Panc1 (cell line): Measurements from ENCODE around the gene MFAP4. TPM values are rescaled to one million over a fixed set of nuclear protein-coding genes. Genes with fewer than 3 reads are reported as not detected.

Experiments used
- ATAC-seq: fragments of 200-7000 bp; cut with Tn5 transposase; 2 replicates; pipeline ENCODE4 v1.9.1; 2020; ENCODE audit warnings: mild to moderate bottlenecking, moderate library complexity
- BruUV-seq: library from RNA; stranded (reverse); fragments of 400-500 nt; replicated peaks from 2 replicates; lab custom pipeline; 2021; lab: Mats Ljungman, UMichigan
- CTCF ChIA-PET: fragments of 300-600 bp; sonication (Branson Sonifier 250); formaldehyde crosslinking; loops from one replicate; lab custom pipeline; 2022; ENCODE audit warnings: antibody characterized with exemption; lab: Charles Lee
- POLR2A ChIA-PET: fragments of 300-600 bp; sonication (Branson Sonifier 250); formaldehyde crosslinking; loops from one replicate; lab custom pipeline; 2022; ENCODE audit warnings: antibody characterized with exemption; lab: Charles Lee
- DNase-seq: peaks from one replicate; pipeline ENCODE4 v3.0.0-alpha.2; 2010; ENCODE audit warnings: low read depth, low spot score
- H3K27ac ChIP-seq: 2 replicates; pipeline ENCODE4 v1.5.1; 2011; ENCODE audit warnings: mild to moderate bottlenecking, low read length, inconsistent platforms
- H3K27me3 ChIP-seq: fragments of 200-500 bp; sonication (Bioruptor generic); 2 replicates; pipeline ENCODE4 v1.6.0; 2014; ENCODE audit warnings: low read length, inconsistent platforms; ENCODE audit not compliant: control insufficient read depth, insufficient read depth
- H3K36me3 ChIP-seq: fragments of 200-500 bp; sonication (Bioruptor generic); 2 replicates; pipeline ENCODE4 v1.5.1; 2014; ENCODE audit warnings: inconsistent platforms, mild to moderate bottlenecking, low read length, moderate library complexity; ENCODE audit not compliant: control insufficient read depth, insufficient read depth
- H3K4me1 ChIP-seq: 2 replicates; pipeline ENCODE4 v1.5.1; 2011; ENCODE audit warnings: inconsistent platforms, mild to moderate bottlenecking, low read length, moderate library complexity; ENCODE audit not compliant: control insufficient read depth, insufficient read depth
- H3K4me3 ChIP-seq, 2 experiments: 2 replicates each; pipeline ENCODE4 v1.5.1; 2011 to 2012; ENCODE audit warnings: low read depth in 2 of 2, low read length in 2 of 2, mild to moderate bottlenecking in 2 of 2, inconsistent platforms in 1 of 2, moderate library complexity in 1 of 2
- H3K9me3 ChIP-seq: fragments of 200-500 bp; sonication (Bioruptor generic); 2 replicates; pipeline ENCODE4 v1.5.1; 2014; ENCODE audit warnings: low read depth, mild to moderate bottlenecking, inconsistent platforms, low read length, moderate library complexity; ENCODE audit not compliant: control insufficient read depth, insufficient read depth
- POLR2AphosphoS5 ChIP-seq: IDR thresholded peaks from 2 replicates; pipeline ENCODE4 v1.6.1; 2012; ENCODE audit warnings: mild to moderate bottlenecking, low read depth, low read length, moderate library complexity
- SIN3A ChIP-seq: IDR thresholded peaks from 2 replicates; pipeline ENCODE4 v1.6.1; 2012; ENCODE audit warnings: low read depth, mild to moderate bottlenecking, low read length, moderate library complexity, borderline replicate concordance; ENCODE audit not compliant: insufficient read depth
- TCF7L2 ChIP-seq: IDR thresholded peaks from 2 replicates; pipeline ENCODE4 v1.6.1; 2011; ENCODE audit warnings: mild to moderate bottlenecking, low read depth, low read length, inconsistent platforms
- in situ Hi-C: cut with HindIII; loops from 2 replicates; pipeline ENCODE4 v1.10.0; 2016; ENCODE audit warnings: low sequenced_read_pairs, low pct_unique_long_range_greater_than_20kb
- intact Hi-C: fragments of 100-400 bp; cut with micrococcal nuclease; formaldehyde crosslinking; loops from one replicate; pipeline ENCODE4 v1.10.0; 2022; ENCODE audit not compliant: unreplicated experiment
- total RNA-seq: library from RNA; stranded (reverse); gene quantifications from one replicate; pipeline ENCODE4 v1.2.1, GENCODE V29; 2021; ENCODE audit not compliant: unreplicated experiment
- TF ChIP-seq, protein P1 (sequence below), 2 experiments: IDR thresholded peaks; 2 replicates each; pipeline ENCODE4 v1.6.1; 2011 to 2012; ENCODE audit warnings: low read depth in 2 of 2, control low read depth in 1 of 2, low read length in 1 of 2, mild to moderate bottlenecking in 1 of 2, moderate library complexity in 1 of 2; ENCODE audit not compliant: insufficient read depth in 1 of 2
- TF ChIP-seq, protein P2 (sequence below): fragments of 450-650 bp; IDR thresholded peaks from 2 replicates; pipeline ENCODE4 v1.5.1; 2017; ENCODE audit warnings: mild to moderate bottlenecking

The MFAP4 gene
- total RNA-seq, 1 experiment from 2014 or later: 0.92 TPM

DNA sequence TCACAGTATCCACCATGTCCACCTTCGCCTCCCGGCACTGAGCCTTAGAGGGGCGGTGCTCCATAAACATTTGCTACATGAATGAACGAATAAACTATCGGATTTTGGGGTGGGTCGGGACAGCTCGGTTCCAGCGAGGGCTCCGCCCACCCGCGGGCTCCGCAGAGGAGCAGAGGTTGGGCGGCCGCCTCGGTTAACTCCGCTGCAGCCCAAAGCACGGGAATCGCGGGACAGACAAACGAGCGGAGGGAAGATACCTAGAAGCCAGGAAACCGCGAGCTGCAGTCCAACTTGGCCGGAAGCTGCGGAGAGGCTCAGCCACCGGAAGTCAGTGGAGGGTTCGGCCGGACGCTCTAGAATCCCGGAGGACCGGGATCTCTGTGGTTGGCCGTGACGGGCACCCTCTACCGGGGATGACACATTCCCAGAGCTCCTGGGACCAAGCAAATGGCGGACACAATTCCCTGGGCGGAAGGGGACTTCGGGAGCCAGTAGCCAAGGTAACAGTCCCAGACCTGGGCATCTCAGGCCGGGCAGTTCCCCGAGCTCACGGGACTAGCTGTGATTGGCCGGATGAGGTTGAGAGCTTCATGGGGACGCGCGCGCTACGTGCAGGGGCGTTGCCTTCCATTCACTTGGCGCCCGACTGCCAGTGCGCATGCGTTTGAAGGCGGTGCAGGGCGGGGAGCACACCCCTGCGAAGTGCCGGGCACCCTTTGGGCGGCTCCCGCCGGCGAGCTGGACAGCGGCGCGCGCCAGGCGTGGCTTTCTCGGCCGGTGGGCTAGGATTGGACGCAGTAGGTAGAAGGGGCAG, 9.2 kb downstream of the MFAP4 start:
- H3K4me1 ChIP-seq: no peaks in the 10 kb centered on the region; the same call in 1 of the 2 replicates
- TF ChIP-seq SIN3A (no peak), POLR2AphosphoS5 (peak; percentile 73), TCF7L2 (0 out of 2 replicates have a peak, but pooled peaks have one; percentile 23)
- TF ChIP-seq, protein P1, sequence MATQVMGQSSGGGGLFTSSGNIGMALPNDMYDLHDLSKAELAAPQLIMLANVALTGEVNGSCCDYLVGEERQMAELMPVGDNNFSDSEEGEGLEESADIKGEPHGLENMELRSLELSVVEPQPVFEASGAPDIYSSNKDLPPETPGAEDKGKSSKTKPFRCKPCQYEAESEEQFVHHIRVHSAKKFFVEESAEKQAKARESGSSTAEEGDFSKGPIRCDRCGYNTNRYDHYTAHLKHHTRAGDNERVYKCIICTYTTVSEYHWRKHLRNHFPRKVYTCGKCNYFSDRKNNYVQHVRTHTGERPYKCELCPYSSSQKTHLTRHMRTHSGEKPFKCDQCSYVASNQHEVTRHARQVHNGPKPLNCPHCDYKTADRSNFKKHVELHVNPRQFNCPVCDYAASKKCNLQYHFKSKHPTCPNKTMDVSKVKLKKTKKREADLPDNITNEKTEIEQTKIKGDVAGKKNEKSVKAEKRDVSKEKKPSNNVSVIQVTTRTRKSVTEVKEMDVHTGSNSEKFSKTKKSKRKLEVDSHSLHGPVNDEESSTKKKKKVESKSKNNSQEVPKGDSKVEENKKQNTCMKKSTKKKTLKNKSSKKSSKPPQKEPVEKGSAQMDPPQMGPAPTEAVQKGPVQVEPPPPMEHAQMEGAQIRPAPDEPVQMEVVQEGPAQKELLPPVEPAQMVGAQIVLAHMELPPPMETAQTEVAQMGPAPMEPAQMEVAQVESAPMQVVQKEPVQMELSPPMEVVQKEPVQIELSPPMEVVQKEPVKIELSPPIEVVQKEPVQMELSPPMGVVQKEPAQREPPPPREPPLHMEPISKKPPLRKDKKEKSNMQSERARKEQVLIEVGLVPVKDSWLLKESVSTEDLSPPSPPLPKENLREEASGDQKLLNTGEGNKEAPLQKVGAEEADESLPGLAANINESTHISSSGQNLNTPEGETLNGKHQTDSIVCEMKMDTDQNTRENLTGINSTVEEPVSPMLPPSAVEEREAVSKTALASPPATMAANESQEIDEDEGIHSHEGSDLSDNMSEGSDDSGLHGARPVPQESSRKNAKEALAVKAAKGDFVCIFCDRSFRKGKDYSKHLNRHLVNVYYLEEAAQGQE (IDR thresholded peaks at IDR 0.05; ENCODE audit: insufficient read depth in 1 of 2, low read depth in 2 of 2, low read length in 1 of 2): peak; percentile 75 to 92
- TF ChIP-seq, protein P2, sequence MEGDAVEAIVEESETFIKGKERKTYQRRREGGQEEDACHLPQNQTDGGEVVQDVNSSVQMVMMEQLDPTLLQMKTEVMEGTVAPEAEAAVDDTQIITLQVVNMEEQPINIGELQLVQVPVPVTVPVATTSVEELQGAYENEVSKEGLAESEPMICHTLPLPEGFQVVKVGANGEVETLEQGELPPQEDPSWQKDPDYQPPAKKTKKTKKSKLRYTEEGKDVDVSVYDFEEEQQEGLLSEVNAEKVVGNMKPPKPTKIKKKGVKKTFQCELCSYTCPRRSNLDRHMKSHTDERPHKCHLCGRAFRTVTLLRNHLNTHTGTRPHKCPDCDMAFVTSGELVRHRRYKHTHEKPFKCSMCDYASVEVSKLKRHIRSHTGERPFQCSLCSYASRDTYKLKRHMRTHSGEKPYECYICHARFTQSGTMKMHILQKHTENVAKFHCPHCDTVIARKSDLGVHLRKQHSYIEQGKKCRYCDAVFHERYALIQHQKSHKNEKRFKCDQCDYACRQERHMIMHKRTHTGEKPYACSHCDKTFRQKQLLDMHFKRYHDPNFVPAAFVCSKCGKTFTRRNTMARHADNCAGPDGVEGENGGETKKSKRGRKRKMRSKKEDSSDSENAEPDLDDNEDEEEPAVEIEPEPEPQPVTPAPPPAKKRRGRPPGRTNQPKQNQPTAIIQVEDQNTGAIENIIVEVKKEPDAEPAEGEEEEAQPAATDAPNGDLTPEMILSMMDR: no peak
- no TSS peak for BruUV-seq
- ATAC-seq: peak; percentile 96
- in situ Hi-C loops: no loop called here
- no peaks in the 10 kb centered on the region for H3K9me3 ChIP-seq
- ChIA-PET CTCF (interaction anchor here (0.7 to 1.2 kb wide), 2 partner anchors 15 to 32 kb away, joined by 4 to 6 read pairs; partner anchors contain the start of gene B9D1), POLR2A (interaction anchor here (0.6 to 1.2 kb wide), 4 partner anchors 16 to 270 kb away, joined by 3 to 4 read pairs (median 3); no protein-coding TSS in a partner anchor)
- no peaks in the 10 kb centered on the region for H3K27me3 ChIP-seq
- H3K36me3 ChIP-seq: peaks cover 6% of the 10 kb centered on the region
- intact Hi-C loops: loop anchor here (5.0 kb wide), 1 partner anchor 69 kb away; no protein-coding TSS in a partner anchor
- peak; percentile 94 for DNase-seq
- H3K4me3 ChIP-seq: peak overlapping the region; percentile 78 to 83
- peak overlapping the region; percentile 93 for H3K27ac ChIP-seq

DNA sequence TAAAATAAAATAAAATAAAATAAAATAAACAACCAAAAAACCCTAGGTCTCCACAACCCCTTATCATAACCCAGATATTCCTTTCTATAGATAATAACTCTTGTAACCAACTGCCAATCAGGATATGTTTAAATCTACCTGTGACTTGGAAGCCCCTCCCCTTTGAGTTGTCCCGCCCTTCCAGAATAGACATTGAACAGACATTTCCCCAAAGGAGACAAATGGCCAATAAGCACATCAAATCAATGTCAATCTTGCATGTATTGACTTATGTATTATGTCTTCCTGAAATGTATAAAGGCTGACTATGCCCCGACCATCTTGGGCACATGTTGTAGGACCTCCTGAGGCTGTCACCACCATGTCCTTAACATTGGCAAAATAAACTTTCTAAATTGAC, 10.2 kb downstream of the MFAP4 start:
- TF ChIP-seq TCF7L2 (no peak), POLR2AphosphoS5 (no peak), SIN3A (no peak)
- TF ChIP-seq, protein P2: no peak
- TF ChIP-seq, protein P1 (IDR thresholded peaks at IDR 0.05; ENCODE audit: insufficient read depth in 1 of 2, low read depth in 2 of 2, low read length in 1 of 2): no peak
- BruUV-seq: no TSS peak
- Histone ChIP-seq H3K9me3 (no peaks in the 10 kb centered on the region), H3K4me1 (no peaks in the 10 kb centered on the region; the same call in 1 of the 2 replicates), H3K4me3 (peak overlapping the region; percentile 78 to 83), H3K27ac (peak overlapping the region; percentile 93), H3K27me3 (no peaks in the 10 kb centered on the region), H3K36me3 (peaks cover 6% of the 10 kb centered on the region)
- ATAC-seq (no peak), DNase-seq (no peak)
- POLR2A ChIA-PET: interaction anchor here (1.0 kb wide), 1 partner anchor 271 kb away, joined by 3 read pairs; no protein-coding TSS in a partner anchor
- CTCF ChIA-PET: no interaction called here
- intact Hi-C loops (loop anchor here (5.0 kb wide), 1 partner anchor 70 kb away; no protein-coding TSS in a partner anchor), in situ Hi-C loops (no loop called here)
